Ishikawa (cell line): Measurements from ENCODE around the gene DNAJC18.

Experiments used
- CEBPB ChIP-seq: IDR thresholded peaks from 2 replicates; pipeline ENCODE4 v1.6.1; 2012
- CREB1 ChIP-seq: IDR thresholded peaks from 2 replicates; pipeline ENCODE4 v1.6.1; 2012; ENCODE audit warnings: low read depth
- EGR1 ChIP-seq: IDR thresholded peaks from 2 replicates; pipeline ENCODE4 v1.6.1; 2012
- MAX ChIP-seq: IDR thresholded peaks from 2 replicates; pipeline ENCODE4 v1.6.1; 2012
- NFIC ChIP-seq: IDR thresholded peaks from 2 replicates; pipeline ENCODE4 v1.6.1; 2012
- RAD21 ChIP-seq: IDR thresholded peaks from 2 replicates; pipeline ENCODE4 v1.6.1; 2012; ENCODE audit warnings: low read depth
- USF1 ChIP-seq: IDR thresholded peaks from 2 replicates; pipeline ENCODE4 v1.6.1; 2012
- YY1 ChIP-seq: IDR thresholded peaks from 2 replicates; pipeline ENCODE4 v1.6.1; 2012; ENCODE audit warnings: low read depth
- TF ChIP-seq, protein P1 (sequence below): IDR thresholded peaks from 2 replicates; pipeline ENCODE4 v1.6.1; 2012; ENCODE audit warnings: low read depth, mild to moderate bottlenecking

DNA sequence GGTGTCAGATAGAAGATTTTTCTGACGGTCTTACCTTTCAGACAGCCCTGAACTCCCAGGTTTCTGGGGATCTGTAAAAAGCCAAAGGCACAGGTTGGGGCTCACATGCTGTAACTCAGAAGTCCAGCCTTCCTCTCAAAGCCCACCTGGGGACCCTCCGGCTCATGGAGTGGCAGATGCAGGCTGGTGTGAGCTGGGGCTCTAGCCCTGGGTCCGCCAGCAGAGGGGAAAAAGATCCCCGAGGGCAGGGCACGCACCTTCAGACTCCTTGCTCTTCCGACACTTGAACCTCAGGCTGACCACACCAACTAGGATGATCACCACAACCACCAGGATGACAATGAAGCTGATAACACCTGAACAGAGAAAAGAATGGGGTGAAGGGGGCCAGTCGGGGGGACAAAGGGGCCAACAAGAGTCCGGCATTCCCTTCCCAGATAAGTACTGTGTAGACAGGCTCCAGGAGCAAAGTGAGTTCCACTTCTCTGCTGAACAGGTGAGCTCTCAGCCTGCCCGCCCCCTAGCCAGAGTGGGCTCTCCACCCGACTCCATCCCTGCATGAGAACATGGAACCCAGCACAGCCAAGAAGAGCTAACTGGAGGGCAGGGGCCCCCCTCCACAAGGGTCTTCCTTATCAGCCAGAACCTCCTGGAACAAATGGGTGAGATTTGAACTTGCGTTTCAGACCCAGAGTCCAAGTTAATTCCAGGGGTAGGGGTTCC is 15.4 kb upstream of the DNAJC18 start:
- TF ChIP-seq USF1 (no peak), MAX (no peak), RAD21 (no peak), NFIC (no peak), EGR1 (no peak), CEBPB (no peak), CREB1 (no peak), YY1 (no peak)
- TF ChIP-seq, protein P1, sequence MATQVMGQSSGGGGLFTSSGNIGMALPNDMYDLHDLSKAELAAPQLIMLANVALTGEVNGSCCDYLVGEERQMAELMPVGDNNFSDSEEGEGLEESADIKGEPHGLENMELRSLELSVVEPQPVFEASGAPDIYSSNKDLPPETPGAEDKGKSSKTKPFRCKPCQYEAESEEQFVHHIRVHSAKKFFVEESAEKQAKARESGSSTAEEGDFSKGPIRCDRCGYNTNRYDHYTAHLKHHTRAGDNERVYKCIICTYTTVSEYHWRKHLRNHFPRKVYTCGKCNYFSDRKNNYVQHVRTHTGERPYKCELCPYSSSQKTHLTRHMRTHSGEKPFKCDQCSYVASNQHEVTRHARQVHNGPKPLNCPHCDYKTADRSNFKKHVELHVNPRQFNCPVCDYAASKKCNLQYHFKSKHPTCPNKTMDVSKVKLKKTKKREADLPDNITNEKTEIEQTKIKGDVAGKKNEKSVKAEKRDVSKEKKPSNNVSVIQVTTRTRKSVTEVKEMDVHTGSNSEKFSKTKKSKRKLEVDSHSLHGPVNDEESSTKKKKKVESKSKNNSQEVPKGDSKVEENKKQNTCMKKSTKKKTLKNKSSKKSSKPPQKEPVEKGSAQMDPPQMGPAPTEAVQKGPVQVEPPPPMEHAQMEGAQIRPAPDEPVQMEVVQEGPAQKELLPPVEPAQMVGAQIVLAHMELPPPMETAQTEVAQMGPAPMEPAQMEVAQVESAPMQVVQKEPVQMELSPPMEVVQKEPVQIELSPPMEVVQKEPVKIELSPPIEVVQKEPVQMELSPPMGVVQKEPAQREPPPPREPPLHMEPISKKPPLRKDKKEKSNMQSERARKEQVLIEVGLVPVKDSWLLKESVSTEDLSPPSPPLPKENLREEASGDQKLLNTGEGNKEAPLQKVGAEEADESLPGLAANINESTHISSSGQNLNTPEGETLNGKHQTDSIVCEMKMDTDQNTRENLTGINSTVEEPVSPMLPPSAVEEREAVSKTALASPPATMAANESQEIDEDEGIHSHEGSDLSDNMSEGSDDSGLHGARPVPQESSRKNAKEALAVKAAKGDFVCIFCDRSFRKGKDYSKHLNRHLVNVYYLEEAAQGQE: no peak
